Esophagus (tissue), 2 donors: ENCODE measurements around the gene PRDM2. TPM values are rescaled to one million over a fixed set of nuclear protein-coding genes. Genes with fewer than 3 reads are reported as not detected.
A peak's percentile ranks its signal among the peaks of the same experiment; 100 is the strongest.
"Not testable (repeated sequence)": the region's sequence is repeated elsewhere in the genome, so short reads cannot be mapped to it uniquely, and the experiment has no call there.

Experiments
- H3K27ac ChIP-seq, 2 donors: one replicate each; pipeline ENCODE4 v1.5.1; 2013; ENCODE audit warnings: low read depth in 2 of 2, mild to moderate bottlenecking in 2 of 2, inconsistent platforms in 1 of 2, low read length in 1 of 2, moderate library complexity in 1 of 2
- H3K27me3 ChIP-seq, 2 donors: one replicate each; pipeline ENCODE4 v1.6.1; 2013; ENCODE audit warnings: low read length in 2 of 2, control low read depth in 1 of 2, mild to moderate bottlenecking in 1 of 2; ENCODE audit not compliant: insufficient read depth in 2 of 2, control insufficient read depth in 1 of 2
- H3K36me3 ChIP-seq, 2 donors: one replicate each; pipeline ENCODE4 v1.6.1; 2013; ENCODE audit warnings: low read length in 1 of 2; ENCODE audit not compliant: control insufficient read depth in 2 of 2, insufficient read depth in 2 of 2
- H3K4me1 ChIP-seq, 2 donors: one replicate each; pipeline ENCODE4 v1.6.1; 2013; ENCODE audit warnings: low read length in 1 of 2; ENCODE audit not compliant: control insufficient read depth in 2 of 2, insufficient read depth in 2 of 2
- H3K4me3 ChIP-seq, 2 donors: one replicate each; pipeline ENCODE4 v1.5.1; 2013; ENCODE audit warnings: low read length in 2 of 2, mild to moderate bottlenecking in 2 of 2, low read depth in 1 of 2, moderate library complexity in 1 of 2
- H3K9me3 ChIP-seq, 2 donors: one replicate each; pipeline ENCODE4 v1.6.1; 2013; ENCODE audit warnings: mild to moderate bottlenecking in 2 of 2, low read depth in 1 of 2, low read length in 1 of 2, moderate library complexity in 1 of 2; ENCODE audit not compliant: control insufficient read depth in 2 of 2, insufficient read depth in 1 of 2
- WGBS, 2 donors: extraction: QIAGEN DNeasy Blood & Tissue Kit; methylation state at CpG; one replicate each; pipeline ENCODE4 v1.1.7; 2013; 5-methylcytosine and 5-hydroxymethylcytosine counted together
- polyA plus RNA-seq, 2 donors: library from polyadenylated mRNA; stranded (reverse); fragments of 200-250 nt; gene quantifications; one replicate each; pipeline ENCODE4 v1.2.3, GENCODE V29; 2013
- donor health status: healthy with polysubstance abuse.
- donor health status: Bipolar disorder and iron deficiency.

Gene PRDM2
- polyA plus RNA-seq, 2 donors = 12.1 to 16.0 TPM

GRCh38 chr1:13707164-13707563, 7.2 kb downstream of the PRDM2 start:
- Histone ChIP-seq H3K9me3 (no peaks in the 10 kb centered on the region), H3K27ac (no peak overlapping the region), H3K4me3 (no peak overlapping the region), H3K36me3 (no peaks in the 10 kb centered on the region), H3K4me1 (no peaks in the 10 kb centered on the region), H3K27me3 (no peaks in the 10 kb centered on the region)
- WGBS, 2 donors = 86 to 89% methylated on average over 3 of the region's 3 CpGs

GRCh38 chr1:13708380-13708982, 8.5 kb downstream of the PRDM2 start:
- H3K27me3 ChIP-seq = no peaks in the 10 kb centered on the region
- no peaks in the 10 kb centered on the region for H3K4me1 ChIP-seq
- no peaks in the 10 kb centered on the region for H3K36me3 ChIP-seq
- no peak overlapping the region for H3K27ac ChIP-seq
- no peaks in the 10 kb centered on the region for H3K9me3 ChIP-seq
- 88 to 92% methylated on average over 10 of the region's 10 CpGs for WGBS, 2 donors
- no peak overlapping the region for H3K4me3 ChIP-seq

GRCh38 chr1:13710086-13710485, 10.1 kb downstream of the PRDM2 start:
- Histone ChIP-seq H3K9me3 (no peaks in the 10 kb centered on the region), H3K27ac (no peak overlapping the region), H3K36me3 (no peaks in the 10 kb centered on the region), H3K27me3 (no peaks in the 10 kb centered on the region), H3K4me1 (no peaks in the 10 kb centered on the region), H3K4me3 (no peak overlapping the region)
- 76 to 94% methylated on average over 2 of the region's 2 CpGs for WGBS, 2 donors

GRCh38 chr1:13714851-13715250, 14.9 kb downstream of the PRDM2 start:
- 91 to 93% methylated on average over 3 of the region's 3 CpGs for WGBS, 2 donors
- no peaks in the 10 kb centered on the region for H3K36me3 ChIP-seq
- H3K4me1 ChIP-seq = no peaks in the 10 kb centered on the region
- H3K27me3 ChIP-seq = no peaks in the 10 kb centered on the region
- no peak overlapping the region for H3K27ac ChIP-seq
- no peak overlapping the region for H3K4me3 ChIP-seq
- no peaks in the 10 kb centered on the region for H3K9me3 ChIP-seq

GRCh38 chr1:13715616-13716287, 15.8 kb downstream of the PRDM2 start:
- 86 to 90% methylated on average over 7 to 9 of the region's 9 CpGs for WGBS, 2 donors
- H3K4me1 ChIP-seq, H3K27ac ChIP-seq: not testable (repeated sequence)

GRCh38 chr1:13722808-13723360, 22.9 kb downstream of the PRDM2 start:
- peaks cover 2 to 3% of the 10 kb centered on the region in 2 donors for H3K4me1 ChIP-seq
- no peaks in the 10 kb centered on the region for H3K9me3 ChIP-seq
- no peak overlapping the region for H3K27ac ChIP-seq
- no peaks in the 10 kb centered on the region for H3K36me3 ChIP-seq
- no peak overlapping the region for H3K4me3 ChIP-seq
- H3K27me3 ChIP-seq = no peaks in the 10 kb centered on the region
- WGBS, 2 donors = 86 to 90% methylated on average over 7 of the region's 7 CpGs

More at GRCh38 chr1:13715616-13716287, 15.8 kb downstream of the PRDM2 start:
- H3K4me3 ChIP-seq, H3K27me3 ChIP-seq, H3K9me3 ChIP-seq, H3K36me3 ChIP-seq: not testable (repeated sequence)

GRCh38 chr1:13723810-13724209, 23.8 kb downstream of the PRDM2 start:
- no peaks in the 10 kb centered on the region for H3K36me3 ChIP-seq
- 54 to 64% methylated on average over 4 of the region's 4 CpGs for WGBS, 2 donors
- no peak overlapping the region for H3K4me3 ChIP-seq
- peak overlapping the region in 1 of 2 donors; percentile 57 for H3K27ac ChIP-seq
- H3K9me3 ChIP-seq = no peaks in the 10 kb centered on the region
- H3K4me1 ChIP-seq = peaks cover 2 to 3% of the 10 kb centered on the region in 2 donors
- no peaks in the 10 kb centered on the region for H3K27me3 ChIP-seq

- WGBS, 2 donors = 42 to 43% methylated on average over 4 of the region's 4 CpGs
- Histone ChIP-seq H3K36me3 (no peaks in the 10 kb centered on the region), H3K27me3 (no peaks in the 10 kb centered on the region), H3K4me3 (no peak overlapping the region), H3K27ac (no peak overlapping the region), H3K9me3 (no peaks in the 10 kb centered on the region), H3K4me1 (peaks cover 3 to 4% of the 10 kb centered on the region in 2 donors)
Observed at GRCh38 chr1:13725714-13726175, 25.8 kb downstream of the PRDM2 start.

GRCh38 chr1:13728091-13728715, 28.2 kb downstream of the PRDM2 start:
- 80 to 85% methylated on average over 4 of the region's 4 CpGs for WGBS, 2 donors
- Histone ChIP-seq H3K27ac (no peak overlapping the region), H3K4me3 (no peak overlapping the region), H3K27me3 (no peaks in the 10 kb centered on the region), H3K9me3 (no peaks in the 10 kb centered on the region), H3K4me1 (peaks cover 4 to 7% of the 10 kb centered on the region in 2 donors), H3K36me3 (no peaks in the 10 kb centered on the region)
